HG03520 (cell line): ENCODE results near the gene SDF4.

Source experiments
- ATAC-seq: cut with Tn5 transposase; IDR thresholded peaks from one replicate; pipeline ENCODE4 v1.9.1; 2021; ENCODE audit warnings: mild to moderate bottlenecking, moderate library complexity; ENCODE audit not compliant: unreplicated experiment

Gene SDF4

GRCh38 chr1:1215080-1215676 lies 16.6 kb downstream of the SDF4 start:
- no peak for ATAC-seq

GRCh38 chr1:1213345-1214265 lies 18.2 kb downstream of the SDF4 start, which contains the start of gene TNFRSF4:
TSS of gene TNFRSF4 (minus strand) at chr1:1214153. CDS start at chr1:1214127, 26 bp downstream.
- no peak for ATAC-seq

- ATAC-seq: no peak
These were observed 18.9 kb downstream of the SDF4 start for GRCh38 chr1:1212780-1213344.

- no peak for ATAC-seq
These were observed 20.0 kb downstream of the SDF4 start for GRCh38 chr1:1211541-1212441.

- no peak for ATAC-seq
These were observed 20.9 kb downstream of the SDF4 start for GRCh38 chr1:1210726-1211540.

- ATAC-seq: no peak
These were observed 22.9 kb downstream of the SDF4 start for GRCh38 chr1:1208713-1209433.

GRCh38 chr1:1207571-1207892 lies 24.3 kb downstream of the SDF4 start:
- ATAC-seq: no peak

- ATAC-seq: no peak
These were observed 24.8 kb downstream of the SDF4 start for GRCh38 chr1:1206966-1207531.

GRCh38 chr1:1206376-1206965 lies 25.3 kb downstream of the SDF4 start, which contains the start of gene TNFRSF18:
TSS of gene TNFRSF18 (minus strand) at chr1:1206592. CDS start at chr1:1206571, 21 bp downstream.
- no peak for ATAC-seq

GRCh38 chr1:1205769-1206375 lies 25.9 kb downstream of the SDF4 start:
- ATAC-seq: no peak

GRCh38 chr1:1204998-1205768 lies 26.6 kb downstream of the SDF4 start:
- ATAC-seq: no peak

- no peak for ATAC-seq
These were observed 27.3 kb downstream of the SDF4 start for GRCh38 chr1:1204425-1204920.

GRCh38 chr1:1203561-1204424 lies 28.0 kb downstream of the SDF4 start:
- no peak for ATAC-seq

- ATAC-seq: no peak
These were observed 28.8 kb downstream of the SDF4 start for GRCh38 chr1:1202831-1203560.

- ATAC-seq: no peak
These were observed 30.7 kb downstream of the SDF4 start for GRCh38 chr1:1200876-1201810.
